ELR (cell line): ENCODE results near the gene SAP30BP.

Source experiments
- DNase-seq: peaks from one replicate; pipeline ENCODE4 v3.0.0-alpha.2; 2015; ENCODE audit warnings: low read depth

SAP30BP gene

DNA sequence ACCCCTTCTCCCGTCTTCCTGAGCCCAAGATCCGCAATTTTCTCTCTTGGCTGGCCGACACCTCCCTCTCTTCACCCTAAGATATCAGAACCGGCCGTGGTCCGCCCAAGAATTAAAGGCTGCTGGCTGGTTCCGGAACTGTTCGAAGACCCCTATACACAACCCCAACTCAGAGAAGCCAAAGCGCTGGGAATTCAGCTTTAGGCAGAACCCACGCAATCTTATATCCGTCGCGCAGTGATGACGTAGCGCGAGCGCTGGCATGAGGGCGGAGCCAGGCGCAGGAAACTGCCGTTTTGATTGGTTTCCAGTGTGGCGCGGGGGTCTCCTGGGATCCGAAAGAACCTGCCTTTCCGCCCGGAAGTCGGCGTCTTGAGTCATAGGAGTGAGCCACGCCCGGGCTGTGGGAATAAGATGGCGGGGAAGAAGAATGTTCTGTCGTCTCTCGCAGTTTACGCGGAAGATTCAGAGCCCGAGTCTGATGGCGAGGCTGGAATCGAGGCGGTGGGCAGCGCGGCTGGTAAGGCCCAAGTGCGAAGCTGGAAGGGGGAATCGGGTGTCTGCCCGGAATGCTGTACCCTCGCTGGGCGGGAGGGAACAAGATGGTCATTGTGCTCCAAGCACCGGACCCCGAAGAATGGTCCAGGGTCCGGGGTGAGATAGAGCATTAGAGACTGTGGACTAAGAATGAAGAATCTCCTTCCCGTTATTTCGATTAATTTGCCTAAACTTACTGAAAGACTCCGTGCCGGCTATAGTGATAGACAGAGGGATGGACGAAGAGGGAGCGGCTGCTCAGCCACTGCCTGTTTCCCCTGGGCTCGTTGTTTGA is at the start of gene SAP30BP, which contains the start of gene RECQL5:
Gene SAP30BP (plus strand): TSS at position 380 of the 832 bp plus-strand sequence. CDS start 35 bp downstream, at position 415.
Gene RECQL5 (minus strand): TSS at position 196 of the 832 bp plus-strand sequence. CDS start 597 bp downstream, outside the sequence.
- peak; percentile 100 for DNase-seq

DNA sequence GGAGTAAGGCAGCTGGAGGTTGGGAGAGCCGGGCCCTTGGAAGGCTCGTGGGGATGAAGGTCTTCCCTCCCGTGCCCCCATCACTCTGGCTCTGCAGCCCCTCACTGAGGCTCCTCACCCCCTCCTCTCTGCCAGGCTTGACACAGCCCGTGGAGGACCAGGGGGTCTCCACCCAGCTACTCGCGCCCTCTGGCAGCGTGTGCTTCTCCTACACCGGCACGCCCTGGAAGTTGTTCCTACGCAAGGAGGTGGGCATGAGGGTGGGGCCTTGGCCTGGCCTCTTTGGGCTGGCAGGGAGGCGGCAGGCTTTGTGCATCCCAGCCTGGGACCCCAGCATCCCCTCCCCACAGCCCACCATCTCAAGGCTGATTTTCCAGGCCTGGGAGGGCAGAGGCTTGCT is 49.5 kb upstream of the SAP30BP start:
- DNase-seq, result no peak

DNA sequence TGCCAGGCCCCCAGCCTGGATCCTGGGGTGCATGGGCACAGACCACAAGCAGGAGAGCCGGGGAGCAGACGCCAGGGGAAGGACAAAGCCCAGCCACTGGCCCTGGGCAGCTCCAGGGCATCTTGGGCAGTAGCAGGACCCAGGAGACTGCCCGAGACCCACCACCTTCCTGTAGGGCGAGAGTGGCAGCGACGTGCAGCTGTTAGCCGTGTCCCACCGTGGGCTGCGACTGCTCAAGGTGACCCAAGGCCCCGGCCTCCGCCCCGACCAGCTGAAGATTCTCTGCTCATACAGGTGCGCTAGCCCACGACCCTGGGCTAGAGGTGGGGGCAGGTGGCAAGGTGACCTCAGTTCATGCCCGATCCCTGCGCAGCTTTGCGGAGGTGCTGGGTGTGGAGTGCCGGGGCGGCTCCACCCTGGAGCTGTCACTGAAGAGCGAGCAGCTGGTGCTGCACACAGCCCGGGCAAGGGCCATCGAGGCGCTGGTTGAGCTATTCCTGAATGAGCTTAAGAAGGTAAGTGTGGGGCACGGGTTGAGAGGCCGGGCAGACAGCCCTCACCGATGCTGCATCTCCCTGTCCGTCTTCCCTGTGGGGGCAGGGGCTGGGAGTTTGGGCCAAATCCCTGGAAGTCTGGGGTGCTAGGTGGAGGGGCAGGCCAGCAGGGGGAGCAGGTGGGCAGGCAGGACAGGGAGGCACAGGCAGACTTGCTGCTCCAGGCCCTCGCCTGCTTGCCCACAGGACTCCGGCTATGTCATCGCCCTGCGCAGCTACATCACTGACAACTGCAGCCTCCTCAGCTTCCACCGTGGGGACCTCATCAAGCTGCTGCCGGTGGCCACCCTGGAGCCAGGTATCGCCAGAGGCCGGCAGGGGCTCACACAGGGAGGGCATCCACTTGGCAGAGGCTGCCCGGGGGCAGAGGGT is 47.4 kb upstream of the SAP30BP start:
- DNase-seq, result peak; percentile 71

DNA sequence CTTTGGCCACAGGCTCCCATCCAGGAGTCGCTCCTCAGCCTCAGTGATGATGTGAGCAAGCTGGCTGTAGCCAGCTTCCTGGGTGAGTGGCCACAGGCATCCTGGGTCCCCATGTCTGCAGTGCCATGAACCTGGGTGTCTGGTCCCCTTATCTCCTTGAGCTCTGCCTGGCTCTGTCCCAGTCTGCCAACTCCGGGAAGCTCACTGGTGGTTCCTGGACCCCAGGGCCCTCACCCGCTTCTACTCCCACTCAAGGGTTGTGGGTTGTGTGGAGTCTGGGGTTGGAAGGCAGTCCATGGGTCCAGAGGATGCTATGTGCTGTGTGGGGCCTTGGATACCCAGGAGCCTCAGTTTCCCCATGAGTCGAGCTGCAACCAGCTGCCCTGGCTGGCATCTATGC is 45.6 kb upstream of the SAP30BP start:
- DNase-seq, result no peak

DNA sequence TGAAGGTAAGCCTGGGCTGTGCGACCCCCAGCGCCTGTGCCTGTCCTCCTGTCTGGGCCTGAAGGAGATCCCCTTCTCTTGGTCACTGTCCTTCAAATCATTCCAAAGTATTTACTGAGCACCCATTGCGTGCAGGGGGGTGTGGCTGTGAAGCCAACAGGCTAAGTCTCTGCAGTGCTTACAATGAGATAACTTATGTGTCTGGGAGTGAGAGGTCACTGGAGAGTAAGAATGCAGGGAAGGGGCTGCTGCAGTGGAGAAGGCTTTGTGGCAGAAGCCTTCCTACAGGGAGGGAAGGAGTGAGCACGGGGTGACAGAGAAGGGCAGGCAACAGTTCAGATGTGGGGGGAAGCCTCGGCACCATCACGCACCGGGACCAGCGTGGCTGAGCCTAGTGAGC is 45.1 kb upstream of the SAP30BP start:
- no peak for DNase-seq

DNA sequence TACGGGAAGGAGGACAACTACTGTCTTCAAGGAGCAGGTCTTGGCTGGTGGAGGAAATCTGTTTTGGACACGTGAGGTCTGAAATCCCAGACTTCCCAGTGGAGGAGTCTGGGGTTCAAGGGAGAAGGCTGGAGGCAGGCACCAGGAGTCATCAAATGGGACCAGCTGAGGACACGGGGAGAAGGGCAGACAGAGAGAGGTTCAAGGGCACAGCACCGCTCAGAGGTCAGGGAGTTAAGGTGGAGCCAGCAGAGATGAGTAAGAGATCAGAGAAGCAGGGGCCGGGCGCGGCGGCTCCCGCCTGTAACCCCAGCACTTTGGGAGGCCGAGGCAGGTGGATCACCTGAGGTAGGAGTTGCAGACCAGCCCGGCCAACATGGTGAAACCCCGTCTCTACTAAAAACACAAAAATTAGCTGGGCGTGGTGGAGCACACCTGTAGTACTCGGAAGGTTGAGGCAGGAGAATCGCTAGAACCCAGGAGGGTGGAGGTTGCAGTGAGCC is 44.3 kb upstream of the SAP30BP start:
- DNase-seq, result no peak

DNA sequence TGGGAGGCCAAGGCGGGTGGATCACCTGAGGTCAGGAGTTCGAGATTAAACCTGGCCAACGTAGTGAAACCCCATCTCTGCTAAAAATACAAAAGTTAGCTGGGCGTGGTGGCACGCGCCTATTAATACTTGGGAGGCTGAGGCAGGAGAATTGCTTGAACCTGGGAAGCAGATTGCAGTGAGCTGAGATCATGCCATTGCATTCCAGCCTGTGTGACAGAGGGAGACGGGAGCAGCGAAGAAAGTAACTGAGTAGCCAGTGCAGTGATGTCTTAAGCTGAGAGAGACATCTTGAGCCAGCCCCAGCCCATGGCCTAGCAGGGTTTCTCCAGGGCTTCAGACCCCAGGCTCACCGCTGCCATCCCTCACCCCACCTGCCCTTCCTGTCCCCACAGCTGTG is 43.8 kb upstream of the SAP30BP start:
- DNase-seq, result no peak

DNA sequence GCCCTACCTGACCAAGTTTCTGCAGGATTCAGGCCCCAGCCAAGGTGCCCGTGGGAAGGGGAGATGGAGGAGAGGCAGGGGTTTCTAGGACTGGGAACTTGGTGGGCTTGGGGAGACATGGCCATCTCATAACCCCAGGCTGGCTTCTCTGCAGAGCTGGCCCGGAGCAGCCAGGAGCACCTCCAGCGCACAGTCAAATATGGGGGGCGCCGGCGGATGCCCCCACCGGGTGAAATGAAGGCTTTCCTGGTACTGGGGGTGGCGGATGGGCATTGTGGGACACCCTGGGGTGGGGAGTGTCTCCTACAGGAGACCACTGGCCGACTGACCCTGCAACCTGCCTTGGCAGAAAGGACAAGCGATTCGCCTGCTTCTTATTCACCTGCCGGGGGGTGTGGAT is 43.1 kb upstream of the SAP30BP start:
- DNase-seq, result no peak

DNA sequence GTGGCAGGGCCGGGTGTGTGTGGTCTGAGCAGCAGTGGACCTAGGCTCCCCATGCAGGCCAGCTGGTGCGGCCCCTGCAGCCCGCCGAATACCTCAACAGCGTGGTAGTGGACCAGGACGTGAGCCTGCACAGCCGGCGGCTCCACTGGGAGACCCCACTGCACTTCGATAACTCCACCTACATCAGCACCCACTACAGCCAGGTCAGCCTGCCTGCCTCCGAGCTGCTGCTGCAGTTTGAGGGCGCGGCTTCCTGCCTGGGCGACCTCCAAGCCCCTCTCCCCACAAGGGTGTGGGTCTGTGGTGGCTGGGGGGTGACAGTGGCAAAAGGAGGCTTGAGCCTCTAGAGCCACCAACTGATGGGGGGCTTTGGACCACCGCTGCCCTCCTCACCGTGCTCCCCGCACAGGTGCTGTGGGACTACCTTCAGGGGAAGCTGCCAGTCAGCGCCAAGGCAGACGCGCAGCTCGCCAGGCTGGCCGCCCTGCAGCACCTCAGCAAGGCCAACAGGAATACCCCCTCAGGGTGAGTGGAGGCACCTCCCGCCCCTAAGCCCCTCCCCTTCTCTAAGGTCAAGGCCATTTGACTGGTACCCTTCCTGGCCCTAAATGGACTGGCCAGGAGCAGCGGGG is 42.3 kb upstream of the SAP30BP start:
- no peak for DNase-seq

DNA sequence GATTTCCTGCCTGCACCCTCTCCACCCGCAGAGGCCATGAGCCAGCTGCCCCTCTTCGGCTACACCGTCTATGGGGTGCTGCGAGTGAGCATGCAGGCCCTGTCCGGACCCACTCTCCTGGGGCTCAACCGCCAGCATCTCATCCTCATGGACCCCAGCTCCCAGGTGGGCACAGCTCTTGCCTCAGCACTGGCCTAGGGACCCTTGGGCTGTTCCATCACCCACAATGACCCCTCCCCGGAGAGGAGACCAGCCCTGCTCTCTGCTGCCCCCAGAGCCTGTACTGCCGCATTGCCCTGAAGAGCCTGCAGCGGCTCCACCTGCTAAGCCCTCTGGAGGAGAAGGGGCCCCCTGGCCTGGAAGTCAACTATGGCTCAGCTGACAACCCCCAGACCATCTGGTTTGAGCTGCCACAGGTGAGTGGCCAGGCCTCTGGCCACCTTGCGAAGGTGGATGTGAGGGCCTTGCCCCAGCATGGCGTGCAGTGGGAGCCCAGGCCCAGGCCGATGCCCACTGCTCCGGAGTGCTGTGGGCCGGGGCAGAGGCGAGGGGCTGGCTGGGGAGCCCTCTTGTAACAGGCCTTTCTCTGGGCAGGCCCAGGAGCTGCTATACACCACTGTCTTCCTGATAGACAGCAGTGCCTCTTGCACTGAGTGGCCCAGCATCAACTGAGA is 41.2 kb upstream of the SAP30BP start:
- DNase-seq, result peak; percentile 58

DNA sequence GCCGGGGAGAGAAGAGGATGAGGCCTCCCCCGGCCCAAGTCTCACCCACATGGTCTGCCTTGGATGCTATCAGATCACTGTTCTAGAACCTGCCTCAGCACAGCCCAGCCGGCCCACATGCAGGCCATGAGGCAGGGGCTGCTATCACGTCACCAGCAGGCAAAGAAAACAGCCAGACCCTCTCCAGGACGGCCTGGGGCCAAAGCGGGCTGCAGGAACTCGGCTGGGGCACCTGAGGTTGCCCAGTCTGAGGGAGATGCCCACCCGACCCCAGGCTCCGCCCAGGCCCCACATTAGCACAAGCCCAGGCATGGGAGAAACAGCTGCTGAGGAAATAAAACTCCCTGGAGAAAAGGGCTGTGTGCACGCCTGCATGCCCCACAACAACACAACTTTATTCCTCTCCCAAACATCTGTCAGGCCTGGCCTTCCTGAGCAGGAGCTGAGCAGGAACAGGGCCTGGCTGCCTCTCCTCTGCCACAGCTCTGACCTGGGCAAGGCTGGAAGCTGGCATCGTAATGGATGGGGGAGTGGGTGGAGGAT is 40.6 kb upstream of the SAP30BP start:
- no peak for DNase-seq

DNA sequence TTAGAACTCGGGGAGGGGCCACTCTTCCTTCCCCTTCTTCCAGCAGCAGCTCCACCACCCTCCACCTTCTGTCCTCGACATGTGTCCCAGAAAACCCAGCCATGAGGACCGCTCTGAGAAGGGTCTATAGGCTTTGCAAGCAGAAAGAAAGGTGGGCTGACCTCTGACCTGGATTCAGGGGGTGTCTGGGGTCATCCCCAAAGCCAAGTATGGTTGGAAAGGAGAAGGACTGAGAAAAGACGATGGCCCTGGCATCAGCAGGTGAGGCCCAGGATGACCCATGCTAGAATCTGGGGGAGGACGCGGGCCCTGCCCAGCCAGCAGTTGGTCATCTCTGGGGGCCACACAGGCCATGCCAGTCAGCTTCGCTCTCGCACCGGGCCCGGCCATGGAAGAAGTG is 40.0 kb upstream of the SAP30BP start:
- DNase-seq, result no peak

DNA sequence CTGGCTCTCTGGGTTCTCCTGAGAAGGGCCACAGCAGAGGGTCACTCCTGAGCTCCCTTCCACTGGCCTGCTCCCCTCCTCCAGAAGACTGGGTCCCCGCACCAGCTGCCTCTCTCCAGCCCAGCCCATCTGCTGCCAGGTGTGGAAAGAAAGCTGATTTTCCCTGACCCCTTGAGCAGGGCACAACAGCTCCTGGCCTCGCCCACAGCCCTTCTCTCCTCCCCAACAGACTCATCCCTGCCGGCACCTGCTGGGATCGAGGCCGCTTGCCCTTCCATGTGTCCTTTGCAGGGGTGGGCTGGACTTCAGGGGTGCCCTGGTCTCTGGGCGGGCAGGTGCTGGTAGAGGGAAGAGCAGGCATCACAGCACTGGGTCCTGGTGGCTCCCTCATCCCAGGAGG is 38.7 kb upstream of the SAP30BP start:
- DNase-seq, result no peak

DNA sequence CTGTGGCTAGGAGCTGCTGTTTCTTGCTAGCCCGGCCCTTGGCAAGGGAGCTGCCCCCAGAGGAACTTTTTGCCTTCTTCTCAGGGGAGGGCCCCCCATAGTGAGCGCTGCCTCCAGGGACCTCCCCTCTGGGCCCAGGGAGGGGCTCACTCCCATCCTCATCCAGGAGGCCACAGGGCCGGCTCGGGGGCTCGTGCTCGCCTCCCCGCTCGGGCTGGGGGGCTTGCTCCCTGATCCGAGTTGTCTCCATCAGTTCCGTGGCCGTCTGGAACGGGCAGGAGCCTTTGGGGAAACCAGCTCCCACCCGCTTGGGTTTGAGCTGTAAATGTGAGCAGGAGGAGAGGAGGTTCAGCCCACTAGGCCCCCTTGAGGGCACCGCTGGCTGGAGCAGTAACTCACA is 38.0 kb upstream of the SAP30BP start:
- no peak for DNase-seq

DNA sequence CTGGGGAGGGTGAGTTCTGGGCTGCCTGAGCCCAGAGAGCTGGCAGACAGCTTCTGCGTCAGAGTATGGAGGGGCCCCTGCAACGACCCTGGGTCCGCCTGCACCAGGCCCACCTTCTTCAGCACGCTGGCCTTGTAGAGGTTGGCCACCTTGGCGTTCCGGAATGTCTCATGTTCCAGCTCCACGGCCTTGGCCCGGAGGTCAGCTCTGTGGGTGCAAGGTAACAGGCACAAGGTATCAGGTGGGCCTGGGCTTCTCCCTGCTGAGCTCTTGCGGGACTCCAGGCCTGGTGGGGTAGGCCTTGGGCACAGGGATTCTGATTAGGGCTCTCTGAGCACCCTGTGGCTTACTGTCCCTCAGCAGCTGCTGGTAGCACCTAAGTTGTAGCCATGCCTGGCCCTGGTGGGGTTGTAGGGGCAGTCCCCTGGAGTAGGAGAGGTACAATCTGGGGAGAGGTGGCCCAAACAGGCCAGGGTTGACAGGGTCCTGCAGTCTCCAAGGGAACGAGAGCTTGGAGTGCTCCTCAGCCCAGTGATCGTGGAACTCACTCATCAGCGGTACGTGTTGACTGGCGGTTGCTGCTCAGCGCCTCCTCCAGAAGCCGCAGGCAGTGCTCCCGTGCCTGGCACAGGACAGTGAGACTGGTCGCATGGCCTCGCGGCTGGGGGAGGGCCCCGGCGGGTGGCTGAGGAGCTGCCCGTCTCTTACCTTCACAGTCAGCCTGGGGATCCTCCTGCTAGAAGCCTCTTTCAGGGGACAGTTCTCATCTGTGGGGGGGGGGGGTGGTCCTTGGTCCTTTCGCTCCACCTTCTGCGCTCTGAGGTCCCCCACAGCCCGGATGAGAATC is 36.8 kb upstream of the SAP30BP start:
- no peak for DNase-seq

DNA sequence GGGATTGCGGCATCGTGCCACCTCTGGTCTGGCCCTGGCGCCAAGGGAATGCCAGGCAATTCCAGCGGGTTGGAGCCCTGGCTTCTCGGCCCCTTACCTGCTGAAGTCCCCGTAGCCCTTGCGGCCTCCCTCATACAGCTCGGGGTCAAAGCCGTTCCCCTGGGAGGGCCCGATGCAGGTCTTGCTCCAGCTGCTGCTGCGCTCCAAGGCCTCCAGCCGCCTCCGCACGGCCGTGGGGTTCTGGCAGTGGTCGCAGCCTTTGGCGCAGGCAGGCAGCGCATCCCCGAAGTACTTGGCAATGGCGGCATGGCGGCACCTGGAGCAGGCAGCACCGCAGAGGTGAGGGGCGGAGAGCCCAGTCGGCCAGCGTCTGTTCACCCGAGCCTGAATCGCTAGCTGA is 35.8 kb upstream of the SAP30BP start:
- no peak for DNase-seq

DNA sequence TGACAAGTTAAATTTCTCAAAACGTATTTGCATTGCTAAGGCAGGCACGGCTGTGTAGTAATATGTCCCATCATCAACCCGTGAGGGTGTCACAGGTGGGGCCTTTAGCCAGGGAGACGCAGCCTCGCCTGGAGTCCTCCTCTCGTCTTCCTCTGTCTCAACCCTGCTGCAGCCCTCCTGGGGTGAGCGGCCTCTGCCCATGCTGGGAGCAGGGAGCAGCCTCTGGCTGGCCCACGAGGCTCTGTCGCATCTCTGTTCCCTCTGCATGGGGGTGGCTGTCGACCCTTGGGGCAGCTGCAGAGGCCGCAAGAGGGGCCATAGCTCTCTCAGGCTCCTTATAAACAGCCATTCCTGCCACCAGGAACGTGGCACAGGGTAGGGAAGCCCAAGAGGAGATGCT is 34.7 kb upstream of the SAP30BP start:
- no peak for DNase-seq

DNA sequence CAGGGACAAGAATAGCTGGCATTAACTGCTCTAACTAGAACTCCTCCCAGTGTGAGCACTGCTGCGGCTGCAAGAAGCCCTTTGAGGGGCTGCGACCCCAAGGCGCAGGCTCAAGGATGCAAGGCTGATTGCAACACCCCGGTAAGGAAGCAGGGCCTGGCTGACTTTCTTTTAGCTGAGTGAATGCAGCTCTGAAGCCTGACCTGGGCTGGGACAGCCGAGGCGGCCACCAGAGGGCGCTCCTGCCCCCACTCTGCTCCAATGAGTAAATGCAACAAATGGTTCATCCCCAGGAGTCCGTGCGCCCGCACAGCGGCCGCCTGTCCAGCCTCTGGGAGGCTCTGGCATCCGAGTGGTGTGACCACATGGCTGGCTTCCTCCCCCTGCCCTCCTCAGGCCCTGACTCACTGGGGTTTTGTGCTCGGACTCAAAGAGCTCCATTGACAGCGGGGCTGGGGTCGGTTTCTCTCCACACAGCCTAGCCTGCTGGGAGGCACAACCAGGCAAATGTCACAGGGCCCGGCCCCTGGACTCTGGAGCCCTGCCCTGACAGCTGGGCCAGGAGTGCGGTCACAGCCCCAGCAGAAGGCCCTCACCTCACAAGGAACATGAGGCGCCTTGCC is 34.2 kb upstream of the SAP30BP start, which contains the start of gene SMIM5:
Gene SMIM5 (plus strand): TSS at position 572 of the 623 bp plus-strand sequence. CDS start 6,768 bp downstream, outside the sequence.
- peak; percentile 85 for DNase-seq

DNA sequence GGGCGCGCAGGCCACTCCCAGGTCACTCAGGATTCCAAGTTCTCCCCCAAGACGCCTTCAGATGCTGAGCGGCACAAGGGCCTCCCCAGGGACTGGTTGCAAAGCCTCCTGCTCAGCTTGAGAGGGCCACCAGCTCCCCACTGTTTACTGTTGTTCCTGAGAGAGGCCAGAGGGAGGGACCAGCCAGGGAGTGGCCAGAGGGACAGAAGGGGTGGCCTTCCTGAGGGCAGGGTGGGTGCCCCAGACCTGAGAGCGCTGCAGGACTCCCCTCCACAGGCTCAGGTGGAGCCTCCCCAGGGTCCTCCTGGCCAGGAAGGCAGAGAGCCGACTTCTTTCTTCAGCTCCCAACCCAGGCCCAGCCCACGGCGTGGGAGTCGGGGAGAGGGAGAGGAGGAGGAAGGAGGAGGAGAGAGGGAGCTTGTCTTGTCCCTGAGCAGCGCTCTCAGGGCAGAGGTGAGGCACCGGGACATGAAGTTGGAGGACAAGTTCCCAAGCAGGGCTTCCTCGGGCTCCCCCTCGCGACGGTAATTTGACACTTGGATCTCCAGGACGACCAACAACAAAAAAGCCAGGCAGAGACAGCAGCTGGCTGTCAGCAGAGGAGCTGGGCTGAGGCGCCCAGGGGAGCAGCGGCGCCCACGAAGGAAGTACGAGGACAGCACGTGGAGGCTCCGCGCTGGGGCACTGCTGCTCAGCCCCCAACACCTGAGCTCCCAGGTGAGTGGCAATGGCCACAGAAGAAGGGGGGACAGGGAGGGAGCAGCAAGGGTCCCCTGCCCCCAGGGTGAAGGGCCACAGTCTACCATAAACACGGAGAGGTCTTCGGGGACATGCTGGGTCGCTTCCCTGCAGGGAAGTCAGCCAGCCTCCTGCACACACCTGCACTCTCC is 33.4 kb upstream of the SAP30BP start:
- peak; percentile 93 for DNase-seq
